ENCODE measurements around the gene MYO5C.

The MYO5C gene

DNA sequence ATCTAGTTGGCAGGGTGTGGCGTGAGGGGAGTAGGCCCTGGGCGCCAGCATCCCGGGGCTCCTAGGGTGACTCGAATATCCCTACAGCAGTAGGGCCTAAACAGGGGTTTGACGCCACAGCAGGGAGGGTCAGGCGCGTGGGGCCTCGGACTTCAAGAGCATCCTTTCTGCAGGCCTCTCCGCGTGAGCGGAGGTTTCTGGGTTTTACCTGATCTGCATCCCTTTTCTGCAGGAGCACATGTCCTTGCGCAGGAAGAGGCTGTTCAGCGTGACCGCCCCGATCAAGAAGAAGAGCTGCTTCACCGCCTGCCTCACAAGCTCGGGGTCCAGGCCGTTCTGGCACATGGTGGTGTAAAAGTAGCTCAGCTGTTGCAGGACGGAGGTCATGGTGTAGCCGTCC, 90.9 kb downstream of the MYO5C start:
- TF ChIP-seq, protein P1, sequence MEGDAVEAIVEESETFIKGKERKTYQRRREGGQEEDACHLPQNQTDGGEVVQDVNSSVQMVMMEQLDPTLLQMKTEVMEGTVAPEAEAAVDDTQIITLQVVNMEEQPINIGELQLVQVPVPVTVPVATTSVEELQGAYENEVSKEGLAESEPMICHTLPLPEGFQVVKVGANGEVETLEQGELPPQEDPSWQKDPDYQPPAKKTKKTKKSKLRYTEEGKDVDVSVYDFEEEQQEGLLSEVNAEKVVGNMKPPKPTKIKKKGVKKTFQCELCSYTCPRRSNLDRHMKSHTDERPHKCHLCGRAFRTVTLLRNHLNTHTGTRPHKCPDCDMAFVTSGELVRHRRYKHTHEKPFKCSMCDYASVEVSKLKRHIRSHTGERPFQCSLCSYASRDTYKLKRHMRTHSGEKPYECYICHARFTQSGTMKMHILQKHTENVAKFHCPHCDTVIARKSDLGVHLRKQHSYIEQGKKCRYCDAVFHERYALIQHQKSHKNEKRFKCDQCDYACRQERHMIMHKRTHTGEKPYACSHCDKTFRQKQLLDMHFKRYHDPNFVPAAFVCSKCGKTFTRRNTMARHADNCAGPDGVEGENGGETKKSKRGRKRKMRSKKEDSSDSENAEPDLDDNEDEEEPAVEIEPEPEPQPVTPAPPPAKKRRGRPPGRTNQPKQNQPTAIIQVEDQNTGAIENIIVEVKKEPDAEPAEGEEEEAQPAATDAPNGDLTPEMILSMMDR (IDR thresholded peaks at IDR 0.05; ENCODE audit: borderline replicate concordance, control extremely low read depth, extremely low read depth, insufficient read depth, missing control alignments): no peak
- in situ Hi-C loops (cut with MboI; ENCODE audit: low sequenced_read_pairs, unreplicated experiment): no loop called here
- no peak for DNase-seq (ENCODE audit: low spot score)

DNA sequence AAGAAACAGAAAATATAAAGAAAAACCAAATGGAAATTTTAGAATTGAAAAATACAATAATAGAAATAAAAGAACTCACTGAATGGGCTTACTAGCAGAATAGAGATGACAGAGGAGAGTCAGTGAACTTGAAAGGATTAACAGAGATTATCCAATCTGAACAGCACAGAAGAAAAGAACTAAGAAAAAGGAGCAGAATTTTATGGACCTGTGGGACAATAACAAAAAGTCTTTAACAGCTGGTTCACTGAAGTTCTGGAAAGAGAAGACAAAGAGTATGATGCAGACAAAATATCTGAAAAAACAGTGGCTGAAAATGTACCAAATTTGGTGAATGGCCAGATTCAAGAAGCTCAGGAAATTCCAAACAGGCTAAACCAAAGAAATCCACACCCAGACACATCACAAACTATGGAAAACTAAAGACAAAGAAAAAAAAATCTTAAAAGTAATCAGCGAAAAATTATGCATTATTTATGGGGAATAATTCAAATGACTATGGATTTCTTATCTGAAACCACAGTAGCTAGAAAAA, 94.7 kb downstream of the MYO5C start:
- no peak for DNase-seq (ENCODE audit: low spot score)
- in situ Hi-C loops (cut with MboI; ENCODE audit: low sequenced_read_pairs, unreplicated experiment): no loop called here
- TF ChIP-seq, protein P1 (IDR thresholded peaks at IDR 0.05; ENCODE audit: borderline replicate concordance, control extremely low read depth, extremely low read depth, insufficient read depth, missing control alignments): no peak

DNA sequence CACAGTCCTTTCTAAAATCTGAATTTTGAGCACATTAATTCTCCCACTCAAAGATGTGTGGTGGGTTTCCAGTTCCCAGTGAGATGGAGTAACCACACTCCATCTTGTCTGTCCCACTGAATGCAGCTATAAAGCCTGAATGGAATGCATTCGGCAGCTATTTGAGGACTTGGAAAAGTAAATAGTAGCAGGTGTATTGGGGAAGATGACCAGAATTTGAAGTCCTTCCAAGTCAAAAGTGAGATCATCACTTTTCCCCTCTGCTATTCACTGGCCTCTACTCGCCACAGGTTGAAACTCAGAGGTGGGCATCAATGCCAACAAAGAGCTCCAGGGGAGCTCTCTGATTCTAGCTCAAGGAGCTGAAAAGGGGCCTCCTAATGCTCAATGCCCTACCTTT, 96.3 kb downstream of the MYO5C start:
- TF ChIP-seq, protein P1 (IDR thresholded peaks at IDR 0.05; ENCODE audit: borderline replicate concordance, control extremely low read depth, extremely low read depth, insufficient read depth, missing control alignments): no peak
- in situ Hi-C loops (cut with MboI; ENCODE audit: low sequenced_read_pairs, unreplicated experiment): no loop called here
- DNase-seq (ENCODE audit: low spot score): no peak

DNA sequence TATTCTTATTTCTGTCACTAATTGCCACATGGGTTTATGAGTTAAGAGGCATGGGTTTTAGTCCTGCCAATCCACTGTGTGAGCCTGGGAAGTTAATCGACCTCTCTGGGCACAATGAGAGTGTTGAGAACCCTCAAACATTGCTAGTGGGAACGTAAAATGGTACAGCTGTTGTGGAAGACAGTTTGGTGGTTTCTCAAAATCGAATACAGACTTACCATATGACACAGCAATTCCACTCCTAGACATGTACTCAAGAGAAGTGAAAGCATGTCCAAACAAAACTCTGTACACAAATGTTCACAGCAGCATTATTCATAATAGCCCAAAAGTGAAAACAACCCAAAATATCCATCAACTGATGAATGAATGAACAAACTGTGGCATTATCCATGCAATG, 98.7 kb downstream of the MYO5C start:
- TF ChIP-seq, protein P1 (IDR thresholded peaks at IDR 0.05; ENCODE audit: borderline replicate concordance, control extremely low read depth, extremely low read depth, insufficient read depth, missing control alignments): no peak
- DNase-seq (ENCODE audit: low spot score): no peak
- in situ Hi-C loops (cut with MboI; ENCODE audit: low sequenced_read_pairs, unreplicated experiment): no loop called here

DNA sequence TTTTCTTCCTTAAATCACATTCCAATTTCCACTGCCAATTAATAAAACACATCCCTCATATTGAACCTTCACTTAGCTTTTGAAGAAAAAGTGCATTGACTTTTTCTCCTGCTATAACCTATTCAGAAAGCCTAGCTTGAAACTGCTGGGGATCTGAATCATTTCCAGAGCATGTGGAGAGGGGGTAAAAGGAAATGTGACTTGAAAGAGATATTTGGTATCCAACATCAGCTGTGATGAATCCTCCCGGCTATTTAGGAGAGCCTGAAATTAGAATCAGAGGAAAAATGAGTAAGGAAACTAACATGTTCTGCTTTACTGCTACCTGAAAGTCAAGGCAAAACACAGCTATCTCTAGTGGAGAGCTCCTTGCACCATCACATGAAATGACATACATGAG, 101.8 kb downstream of the MYO5C start:
- TF ChIP-seq, protein P1 (IDR thresholded peaks at IDR 0.05; ENCODE audit: borderline replicate concordance, control extremely low read depth, extremely low read depth, insufficient read depth, missing control alignments): no peak
- in situ Hi-C loops (cut with MboI; ENCODE audit: low sequenced_read_pairs, unreplicated experiment): no loop called here
- no peak for DNase-seq (ENCODE audit: low spot score)

DNA sequence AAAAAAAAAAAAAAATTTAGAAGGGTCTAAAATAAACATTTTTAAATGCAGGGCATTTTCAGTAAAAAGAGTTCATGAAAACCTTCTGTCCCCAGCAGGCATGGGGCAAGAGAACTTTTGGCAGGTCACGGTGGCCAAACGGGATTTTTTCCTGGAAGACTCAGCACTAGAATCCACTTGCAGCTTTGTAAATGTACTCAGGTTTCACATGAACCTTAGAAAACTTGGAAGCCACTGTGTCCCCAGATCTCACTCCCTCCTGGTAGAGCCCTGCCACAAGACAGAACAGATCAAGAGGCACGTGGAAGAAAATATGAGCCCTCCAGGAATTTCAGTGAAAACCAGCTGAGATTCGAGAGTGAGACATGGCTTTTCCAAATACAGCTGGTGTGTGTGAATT, 102.3 kb downstream of the MYO5C start:
- TF ChIP-seq, protein P1 (IDR thresholded peaks at IDR 0.05; ENCODE audit: borderline replicate concordance, control extremely low read depth, extremely low read depth, insufficient read depth, missing control alignments): no peak
- in situ Hi-C loops (cut with MboI; ENCODE audit: low sequenced_read_pairs, unreplicated experiment): no loop called here
- no peak for DNase-seq (ENCODE audit: low spot score)

DNA sequence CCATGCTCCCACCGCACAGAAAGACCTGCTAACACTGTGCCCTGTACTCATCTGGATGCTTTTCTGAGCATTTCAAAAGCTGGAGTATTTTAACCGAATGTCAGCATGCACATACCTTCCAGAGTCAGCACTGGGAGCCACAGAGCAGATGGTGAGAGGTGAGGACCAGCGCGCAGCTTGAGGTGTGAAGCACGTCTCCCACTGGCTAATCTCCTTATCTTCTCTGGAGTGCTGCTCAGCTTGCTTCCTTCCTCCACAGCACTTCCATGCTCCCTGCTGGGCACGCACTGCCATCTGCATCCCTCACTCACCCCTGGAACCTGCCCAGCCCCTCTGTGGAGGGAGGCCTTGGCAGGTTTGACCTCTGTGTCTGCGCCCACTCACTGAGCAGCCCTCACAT, 104.4 kb downstream of the MYO5C start, which contains the start of gene GNB5:
Gene GNB5 (minus strand): TSS at position 186 of the 400 bp plus-strand sequence. CDS start 6,716 bp downstream, outside the sequence.
- DNase-seq (ENCODE audit: low spot score): no peak
- TF ChIP-seq, protein P1 (IDR thresholded peaks at IDR 0.05; ENCODE audit: borderline replicate concordance, control extremely low read depth, extremely low read depth, insufficient read depth, missing control alignments): no peak
- in situ Hi-C loops (cut with MboI; ENCODE audit: low sequenced_read_pairs, unreplicated experiment): no loop called here

All from GM13976 (cell line).